Mesenchymal stem cell (in vitro differentiated cells and primary cell): Measurements from ENCODE around the gene CENPC.

Experiments
- DNase-seq: peaks from one replicate; pipeline ENCODE4 v3.0.0-alpha.2; 2013
- H2AFZ ChIP-seq: one replicate; pipeline ENCODE4 v1.6.1; 2013; ENCODE audit warnings: low read depth, mild to moderate bottlenecking, control low read depth, inconsistent platforms, low read length, moderate library complexity
- H2AK5ac ChIP-seq: 2 replicates; pipeline ENCODE4 v1.6.1; 2013; ENCODE audit warnings: low read length, moderate library complexity, mild to moderate bottlenecking, inconsistent platforms; ENCODE audit not compliant: severe bottlenecking
- H2BK120ac ChIP-seq: one replicate; pipeline ENCODE4 v1.6.1; 2013; ENCODE audit warnings: low read depth, mild to moderate bottlenecking, inconsistent platforms, low read length, moderate library complexity
- H2BK12ac ChIP-seq, 2 experiments: one replicate each; pipeline ENCODE4 v1.6.1; 2013; ENCODE audit warnings: inconsistent platforms in 2 of 2, low read length in 2 of 2, mild to moderate bottlenecking in 2 of 2, moderate library complexity in 2 of 2, control low read depth in 1 of 2
- H2BK15ac ChIP-seq: one replicate; pipeline ENCODE4 v1.6.1; 2013; ENCODE audit warnings: mild to moderate bottlenecking, low read depth, inconsistent platforms; ENCODE audit not compliant: poor library complexity, severe bottlenecking
- H2BK5ac ChIP-seq: 2 replicates; pipeline ENCODE4 v1.6.1; 2013; ENCODE audit warnings: low read depth, mild to moderate bottlenecking, low read length, control low read depth, inconsistent platforms; ENCODE audit not compliant: poor library complexity, severe bottlenecking
- H3K14ac ChIP-seq, 2 experiments: one replicate each; pipeline ENCODE4 v1.6.1; 2013; ENCODE audit warnings: inconsistent platforms in 2 of 2, low read length in 2 of 2, control low read depth in 1 of 2, mild to moderate bottlenecking in 1 of 2, moderate library complexity in 1 of 2
- H3K18ac ChIP-seq, 2 experiments: one replicate each; pipeline ENCODE4 v1.6.1; 2013; ENCODE audit warnings: inconsistent platforms in 2 of 2, low read length in 2 of 2, control low read depth in 1 of 2, low read depth in 1 of 2, mild to moderate bottlenecking in 1 of 2
- H3K23ac ChIP-seq, 2 experiments: one replicate each; pipeline ENCODE4 v1.6.1; 2013; ENCODE audit warnings: inconsistent platforms in 2 of 2, low read length in 2 of 2, mild to moderate bottlenecking in 2 of 2, moderate library complexity in 2 of 2, control low read depth in 1 of 2
- H3K27ac ChIP-seq: 2 replicates; pipeline ENCODE4 v1.5.1; 2013; ENCODE audit warnings: mild to moderate bottlenecking, moderate library complexity, low read length, control low read depth, inconsistent platforms; ENCODE audit not compliant: poor library complexity, severe bottlenecking
- H3K27me3 ChIP-seq, 2 experiments: 2 replicates each; pipeline versions ENCODE4 v1.6.1 to v1.7.0; 2013; ENCODE audit warnings: low read length in 2 of 2, mild to moderate bottlenecking in 2 of 2, moderate library complexity in 2 of 2, control low read depth in 1 of 2, inconsistent platforms in 1 of 2; ENCODE audit not compliant: control insufficient read depth in 1 of 2, insufficient read depth in 1 of 2
- H3K36me3 ChIP-seq, 2 experiments: 2 replicates each; pipeline versions ENCODE4 v1.6.1 to v1.7.0; 2013; ENCODE audit warnings: low read length in 2 of 2, control low read depth in 1 of 2, inconsistent platforms in 1 of 2, low read depth in 1 of 2, mild to moderate bottlenecking in 1 of 2; ENCODE audit not compliant: insufficient read depth in 2 of 2, control insufficient read depth in 1 of 2
- H3K4ac ChIP-seq, 2 experiments: one replicate each; pipeline ENCODE4 v1.6.1; 2013; ENCODE audit warnings: inconsistent platforms in 2 of 2, low read length in 2 of 2, mild to moderate bottlenecking in 2 of 2, moderate library complexity in 2 of 2, control low read depth in 1 of 2, low read depth in 1 of 2
- H3K4me1 ChIP-seq: 2 replicates; pipeline ENCODE4 v1.6.1; 2013; ENCODE audit warnings: low read depth, low read length, control low read depth; ENCODE audit not compliant: control insufficient read depth, insufficient read depth
- H3K4me2 ChIP-seq: 2 replicates; pipeline ENCODE4 v1.6.1; 2013; ENCODE audit warnings: low read length, mild to moderate bottlenecking, inconsistent platforms; ENCODE audit not compliant: poor library complexity, severe bottlenecking
- H3K4me3 ChIP-seq, 2 experiments: 2 replicates each; pipeline versions ENCODE4 v1.5.1 to v1.7.0; 2013; ENCODE audit warnings: low read length in 2 of 2, mild to moderate bottlenecking in 2 of 2, control low read depth in 1 of 2, low read depth in 1 of 2; ENCODE audit not compliant: insufficient read depth in 1 of 2
- H3K79me1 ChIP-seq: replicated peaks from 2 replicates; pipeline ENCODE4 v1.6.1; 2013; ENCODE audit warnings: mild to moderate bottlenecking, control low read depth, low read length, inconsistent platforms; ENCODE audit not compliant: poor library complexity, severe bottlenecking
- H3K9ac ChIP-seq: 2 replicates; pipeline ENCODE4 v1.7.0; 2013; ENCODE audit warnings: mild to moderate bottlenecking, low read length, moderate library complexity
- H3K9me3 ChIP-seq: 2 replicates; pipeline ENCODE4 v1.7.0; 2013; ENCODE audit warnings: mild to moderate bottlenecking, low read length; ENCODE audit not compliant: control insufficient read depth
- H4K8ac ChIP-seq: one replicate; pipeline ENCODE4 v1.6.1; 2013; ENCODE audit warnings: inconsistent platforms, mild to moderate bottlenecking, low read length, moderate library complexity
- H4K91ac ChIP-seq: one replicate; pipeline ENCODE4 v1.6.1; 2013; ENCODE audit warnings: mild to moderate bottlenecking, low read length, inconsistent platforms
- WGBS: methylation state at CpG from one replicate; pipeline ENCODE4 v1.1.7; 2013; ENCODE audit warnings: mixed read lengths; 5-methylcytosine and 5-hydroxymethylcytosine counted together

CENPC gene

DNA sequence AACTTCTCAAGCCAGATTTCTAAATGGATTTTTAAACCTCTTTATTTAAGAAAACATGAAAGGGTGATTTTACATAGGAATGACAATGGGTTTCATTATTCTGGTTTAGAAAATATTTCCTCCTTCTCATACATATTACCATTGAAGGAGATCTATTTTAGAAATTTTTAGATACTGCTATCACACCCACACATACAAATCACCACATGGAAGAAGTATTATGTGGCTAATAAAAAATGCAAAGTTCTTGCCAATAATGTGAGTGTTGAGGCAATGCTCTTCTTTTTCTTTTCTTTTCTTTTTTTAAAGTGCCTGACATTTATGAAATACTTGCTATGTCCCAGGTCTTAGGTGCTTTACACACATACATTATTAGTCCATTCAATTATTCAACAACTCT lies 20.0 kb upstream of the CENPC start:
- Histone ChIP-seq H3K9me3 (no peaks in the 10 kb centered on the region), H3K27me3 (no peaks in the 10 kb centered on the region), H3K4me3 (no peak overlapping the region), H2BK120ac (no peak overlapping the region), H3K14ac (no peak overlapping the region), H3K79me1 (no peaks in the 10 kb centered on the region), H2BK15ac (no peak overlapping the region), H3K27ac (no peak overlapping the region), H2AFZ (no peak overlapping the region), H3K23ac (no peak overlapping the region), H3K18ac (no peak overlapping the region), H4K8ac (no peak overlapping the region), H3K4me2 (no peak overlapping the region), H3K4me1 (no peaks in the 10 kb centered on the region), H2BK12ac (no peak overlapping the region), H2BK5ac (no peak overlapping the region), H3K36me3 (no peaks in the 10 kb centered on the region), H2AK5ac (no peak overlapping the region), H3K9ac (no peak overlapping the region), H4K91ac (no peak overlapping the region), H3K4ac (no peak overlapping the region)
- DNase-seq: no peak

DNA sequence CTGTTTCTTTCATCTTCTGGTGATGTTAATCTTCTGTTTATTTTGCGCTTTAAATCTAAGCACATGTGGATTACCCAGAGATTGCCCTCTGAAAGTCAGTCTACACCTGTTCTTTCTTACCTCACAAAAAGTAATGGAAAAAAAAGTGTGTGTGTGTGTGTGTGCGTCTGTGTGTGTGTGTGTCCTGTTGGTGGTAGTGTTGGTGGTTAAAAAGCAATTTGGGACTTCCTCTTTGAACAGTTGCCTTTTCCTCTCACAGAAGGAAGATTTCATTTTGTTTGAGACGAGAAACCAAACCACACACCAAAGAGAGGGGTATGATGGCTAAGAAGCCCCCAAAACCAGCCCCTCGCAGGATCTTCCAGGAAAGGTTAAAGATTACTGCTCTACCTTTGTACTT lies 13.2 kb upstream of the CENPC start, which contains the start of gene STAP1:
TSS of gene STAP1 (plus strand) at position 235 of the 400 bp plus-strand sequence. CDS start at position 318, 83 bp downstream.
- Histone ChIP-seq H3K36me3 (no peaks in the 10 kb centered on the region), H4K8ac (no peak within 1 kb of the TSS), H2AK5ac (no peak within 1 kb of the TSS), H2AFZ (no peak within 1 kb of the TSS), H3K9ac (no peak within 1 kb of the TSS), H3K4me3 (no peak within 1 kb of the TSS), H2BK120ac (no peak within 1 kb of the TSS), H3K23ac (no peak within 1 kb of the TSS), H3K18ac (no peak within 1 kb of the TSS), H2BK5ac (no peak within 1 kb of the TSS), H4K91ac (no peak within 1 kb of the TSS), H3K14ac (no peak within 1 kb of the TSS), H2BK15ac (no peak within 1 kb of the TSS), H2BK12ac (no peak within 1 kb of the TSS), H3K27ac (no peak within 1 kb of the TSS), H3K79me1 (no peaks in the 10 kb centered on the region), H3K4ac (no peak within 1 kb of the TSS), H3K4me2 (no peak within 1 kb of the TSS), H3K9me3 (no peaks in the 10 kb centered on the region), H3K27me3 (no peaks in the 10 kb centered on the region), H3K4me1 (no peaks in the 10 kb centered on the region)
- no peak for DNase-seq
- WGBS: 100% methylated on average over 1 of the region's 4 CpGs

DNA sequence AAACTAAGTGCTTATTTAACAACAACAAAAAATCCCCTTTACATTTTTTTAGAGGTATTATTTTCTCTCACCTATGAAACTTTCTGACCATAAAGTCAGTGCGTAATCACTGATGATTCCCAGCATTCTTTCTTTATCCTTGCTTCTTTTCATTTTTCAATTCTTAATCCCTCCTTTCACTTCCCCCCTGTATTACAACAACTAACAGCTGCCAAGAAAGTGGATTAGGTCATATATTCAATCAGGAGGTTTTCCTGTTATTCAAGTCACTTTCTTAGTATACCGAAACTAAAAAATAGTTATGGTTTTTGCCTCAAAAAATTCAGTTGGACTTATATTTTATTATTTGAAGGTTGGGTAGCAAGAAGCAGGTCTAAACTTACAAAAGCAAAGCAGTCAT lies 11.1 kb upstream of the CENPC start:
- Histone ChIP-seq H3K4me3 (no peak overlapping the region), H2BK5ac (no peak overlapping the region), H3K14ac (no peak overlapping the region), H4K91ac (no peak overlapping the region), H3K18ac (no peak overlapping the region), H3K9ac (no peak overlapping the region), H2AK5ac (no peak overlapping the region), H3K4me1 (no peaks in the 10 kb centered on the region), H2AFZ (no peak overlapping the region), H3K23ac (no peak overlapping the region), H2BK120ac (no peak overlapping the region), H4K8ac (no peak overlapping the region), H3K27me3 (no peaks in the 10 kb centered on the region), H3K27ac (no peak overlapping the region), H3K4ac (no peak overlapping the region), H3K9me3 (no peaks in the 10 kb centered on the region), H2BK15ac (no peak overlapping the region), H3K36me3 (no peaks in the 10 kb centered on the region), H2BK12ac (no peak overlapping the region), H3K79me1 (no peaks in the 10 kb centered on the region), H3K4me2 (no peak overlapping the region)
- no peak for DNase-seq
- 94% methylated on average over 1 of the region's 2 CpGs for WGBS

DNA sequence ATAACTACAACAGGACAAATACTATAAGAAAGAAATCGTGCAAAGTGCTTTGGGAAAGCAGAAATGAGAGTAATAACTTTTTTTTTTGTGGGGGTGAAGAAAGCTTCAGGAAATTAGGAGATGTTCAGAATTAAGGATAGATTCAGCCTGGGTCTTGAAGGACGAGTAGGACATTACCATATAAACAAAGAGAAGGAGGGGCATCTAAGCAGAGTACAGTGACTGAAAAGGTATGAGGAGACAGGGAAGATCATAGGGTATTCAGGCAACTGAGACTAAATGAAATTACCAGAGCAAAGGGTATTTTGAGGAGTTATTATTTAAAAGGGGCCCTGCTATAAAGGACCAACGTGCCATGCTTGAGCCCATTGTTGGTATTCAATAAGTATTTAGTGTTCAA lies 10.1 kb upstream of the CENPC start:
- Histone ChIP-seq H3K9me3 (no peaks in the 10 kb centered on the region), H2BK5ac (no peak overlapping the region), H3K4me3 (no peak overlapping the region), H2BK12ac (no peak overlapping the region), H4K8ac (no peak overlapping the region), H3K4me1 (no peaks in the 10 kb centered on the region), H3K4ac (no peak overlapping the region), H2AFZ (no peak overlapping the region), H2BK15ac (no peak overlapping the region), H3K23ac (no peak overlapping the region), H3K4me2 (no peak overlapping the region), H2BK120ac (no peak overlapping the region), H4K91ac (no peak overlapping the region), H3K9ac (no peak overlapping the region), H2AK5ac (no peak overlapping the region), H3K27me3 (no peaks in the 10 kb centered on the region), H3K18ac (no peak overlapping the region), H3K36me3 (no peaks in the 10 kb centered on the region), H3K27ac (no peak overlapping the region), H3K79me1 (no peaks in the 10 kb centered on the region), H3K14ac (no peak overlapping the region)
- DNase-seq: no peak
- WGBS: 77% methylated on average over 2 of the region's 3 CpGs
